Spleen (tissue), 11 donors: ENCODE measurements around the gene TRIP4. TPM values are rescaled to one million over a fixed set of nuclear protein-coding genes. Genes with fewer than 3 reads are reported as not detected.

Source experiments
- DNase-seq: peaks from one replicate; pipeline ENCODE4 v3.0.0-alpha.2; 2020
- H3K27ac ChIP-seq, 8 donors: fragments of 200-600 bp; sonication (generic) in 7 of 8; 1 replicate in 4 of 8; 2 replicates in 4 of 8; pipeline versions ENCODE4 v1.5.0 to v1.8.0; 2016 to 2021; ENCODE audit warnings: inconsistent platforms in 4 of 8, mild to moderate bottlenecking in 4 of 8, moderate library complexity in 1 of 8
- H3K27me3 ChIP-seq, 7 donors: fragments of 200-600 bp; sonication (generic) in 6 of 7; replicated peaks in 1 of 7; 1 replicate in 4 of 7; 2 replicates in 3 of 7; pipeline versions ENCODE4 v1.5.0 to v1.8.0; 2016 to 2021; ENCODE audit warnings: inconsistent platforms in 3 of 7, mild to moderate bottlenecking in 1 of 7
- H3K36me3 ChIP-seq, 6 donors: fragments of 200-600 bp; sonication (generic) in 5 of 6; 1 replicate in 4 of 6; 2 replicates in 2 of 6; pipeline versions ENCODE4 v1.5.0 to v1.8.0; 2016 to 2021; ENCODE audit warnings: inconsistent platforms in 2 of 6
- H3K4me1 ChIP-seq, 6 donors: fragments of 200-600 bp; sonication (generic) in 5 of 6; 1 replicate in 3 of 6; 2 replicates in 3 of 6; pipeline versions ENCODE4 v1.5.0 to v1.8.0; 2016 to 2021; ENCODE audit warnings: inconsistent platforms in 3 of 6
- H3K4me3 ChIP-seq, 8 donors: fragments of 200-600 bp; sonication (generic) in 7 of 8; 1 replicate in 4 of 8; 2 replicates in 4 of 8; pipeline versions ENCODE4 v1.5.0 to v1.8.0; 2016 to 2021; ENCODE audit warnings: inconsistent platforms in 4 of 8, mild to moderate bottlenecking in 4 of 8, moderate library complexity in 2 of 8
- H3K9me3 ChIP-seq, 8 donors: fragments of 200-600 bp; sonication (generic) in 7 of 8; 1 replicate in 4 of 8; 2 replicates in 4 of 8; pipeline versions ENCODE4 v1.5.0 to v1.8.0; 2016 to 2021; ENCODE audit warnings: inconsistent platforms in 4 of 8
- CTCF ChIP-seq, 11 experiments: fragments of 200-600 bp in 7 of 11; fragments of 450-650 bp in 4 of 11; sonication (generic) in 4 of 11; IDR thresholded peaks in 8 of 11; conservative IDR thresholded peaks in 3 of 11; 1 replicate in 7 of 11; 2 replicates in 4 of 11; pipeline versions ENCODE4 v1.4.0 to v1.8.0; 2016 to 2021; ENCODE audit warnings: antibody characterized with exemption in 11 of 11, inconsistent platforms in 4 of 11, mild to moderate bottlenecking in 1 of 11
- POLR2A ChIP-seq, 3 donors: fragments of 450-650 bp; IDR thresholded peaks; one replicate each; pipeline ENCODE4 v1.5.1; 2017; ENCODE audit warnings: antibody characterized with exemption in 3 of 3, mild to moderate bottlenecking in 1 of 3
- POLR2AphosphoS5 ChIP-seq, 3 donors: sonication (generic); formaldehyde crosslinking; IDR thresholded peaks; one replicate each; pipeline ENCODE4 v1.5.1; 2017; ENCODE audit warnings: antibody characterized with exemption in 3 of 3
- WGBS, 5 donors: extraction: QIAGEN DNeasy Blood & Tissue Kit in 3 of 5; methylation state at CpG; one replicate each; pipeline versions ENCODE4 v1.1.5 to v1.1.7; 2013 to 2018; 5-methylcytosine and 5-hydroxymethylcytosine counted together
- intact Hi-C: fragments of 100-400 bp; cut with DNase I; formaldehyde crosslinking; loops from one replicate; pipeline ENCODE4 v1.15.0; 2023; ENCODE audit warnings: low total_unique reads
- polyA plus RNA-seq, 3 donors: library from polyadenylated mRNA; stranded (reverse); fragments of 200-250 nt; gene quantifications; one replicate each; pipeline ENCODE4 v1.2.1, GENCODE V29; 2013
- total RNA-seq, 7 donors: library from RNA; depleted of rRNA in 3 of 7; stranded (reverse); fragments of >200 nt in 3 of 7; fragmentation: NEBNext Ultra II Directional in 4 of 7; extraction: Animal tissue kit (Norgen Biotek cat#: 25700) in 4 of 7; gene quantifications; one replicate each; pipeline versions ENCODE4 v1.1.0 to v1.2.1, GENCODE V29; 2016 to 2021
- donor health status: healthy with polysubstance abuse.
- donor health status: DM: no; HTN: no; CAD: no; lungs with moderate emphysema.
- donor health status: DM: no; HTN: no; CAD: no.
- donor health status: Bipolar disorder and iron deficiency.
- donor health status: healthy.
- donor health status: DM: no; HTN: no; CAD: no.
- donor health status: DM: yes; HTN: yes; CAD: no.

The TRIP4 gene
- total and polyA plus RNA-seq, 10 donors, result 17.3 to 31.9 (median 22.8) TPM

- DNase-seq, result no peak
- Histone ChIP-seq H3K9me3 (no peaks in the 10 kb centered on the region), H3K4me1 (peaks cover 31 to 73% (median 53%) of the 10 kb centered on the region in 6 donors), H3K27ac (peak overlapping the region in 4 of 8 donors; percentile 68 to 78 (median 70)), H3K27me3 (no peaks in the 10 kb centered on the region), H3K4me3 (no peak overlapping the region), H3K36me3 (peaks cover 0 to 37% (median 13%) of the 10 kb centered on the region in 6 donors)
- intact Hi-C loops, result no loop called here
- WGBS, 5 donors, result 60 to 82% (median 62%) methylated on average over 3 of the region's 3 CpGs
- TF ChIP-seq CTCF (IDR thresholded peaks at IDR 0.05 in 8 of 11, conservative IDR thresholded peaks at IDR 0.05 in 3 of 11) (no peak), POLR2AphosphoS5 (IDR thresholded peaks at IDR 0.05) (no peak), POLR2A (IDR thresholded peaks at IDR 0.05) (no peak)
Observed at GRCh38 chr15:64500695-64501395, 113.2 kb downstream of the TRIP4 start.

- Histone ChIP-seq H3K36me3 (peaks cover 0 to 39% (median 13%) of the 10 kb centered on the region in 6 donors), H3K27me3 (no peaks in the 10 kb centered on the region), H3K4me3 (no peak overlapping the region), H3K9me3 (no peaks in the 10 kb centered on the region), H3K4me1 (peaks cover 31 to 74% (median 52%) of the 10 kb centered on the region in 6 donors), H3K27ac (peak overlapping the region in 4 of 8 donors; percentile 68 to 78 (median 70))
- no peak for TF ChIP-seq CTCF (IDR thresholded peaks at IDR 0.05 in 8 of 11, conservative IDR thresholded peaks at IDR 0.05 in 3 of 11)
- no peak for TF ChIP-seq POLR2A (IDR thresholded peaks at IDR 0.05)
- no peak for TF ChIP-seq POLR2AphosphoS5 (IDR thresholded peaks at IDR 0.05)
- 60 to 100% (median 89%) methylated on average over 1 of the region's 1 CpG for WGBS, 5 donors
- intact Hi-C loops, result no loop called here
- no peak for DNase-seq
Observed at GRCh38 chr15:64501396-64501715, 113.7 kb downstream of the TRIP4 start.

GRCh38 chr15:64502151-64502550 is 114.5 kb downstream of the TRIP4 start:
- WGBS, 5 donors, result 51 to 77% (median 63%) methylated on average over 2 of the region's 2 CpGs
- H3K27ac ChIP-seq, result peak overlapping the region in 6 of 8 donors; percentile 28 to 78 (median 70)
- H3K36me3 ChIP-seq, result peaks cover 0 to 39% (median 13%) of the 10 kb centered on the region in 6 donors
- H3K4me3 ChIP-seq, result no peak overlapping the region
- H3K4me1 ChIP-seq, result peaks cover 37 to 77% (median 56%) of the 10 kb centered on the region in 6 donors
- DNase-seq, result no peak
- intact Hi-C loops, result no loop called here
- H3K9me3 ChIP-seq, result no peaks in the 10 kb centered on the region
- H3K27me3 ChIP-seq, result no peaks in the 10 kb centered on the region
- no peak for TF ChIP-seq POLR2AphosphoS5 (IDR thresholded peaks at IDR 0.05)

- TF ChIP-seq POLR2A (IDR thresholded peaks at IDR 0.05) (no peak), POLR2AphosphoS5 (IDR thresholded peaks at IDR 0.05) (no peak), CTCF (IDR thresholded peaks at IDR 0.05 in 8 of 11, conservative IDR thresholded peaks at IDR 0.05 in 3 of 11) (no peak)
- Histone ChIP-seq H3K27me3 (no peaks in the 10 kb centered on the region), H3K27ac (peak overlapping the region; percentile 28 to 78 (median 69)), H3K36me3 (peaks cover 0 to 39% (median 13%) of the 10 kb centered on the region in 6 donors), H3K4me1 (peaks cover 41 to 78% (median 60%) of the 10 kb centered on the region in 6 donors), H3K4me3 (no peak overlapping the region), H3K9me3 (no peaks in the 10 kb centered on the region)
- intact Hi-C loops, result no loop called here
- no peak for DNase-seq
- 54 to 76% (median 75%) methylated on average over 3 of the region's 3 CpGs for WGBS, 5 donors
Observed at GRCh38 chr15:64502551-64502950, 114.9 kb downstream of the TRIP4 start.
